IMR-90 (cell line): ENCODE results near the gene FGF3.

ENCODE experiments used
- BHLHE40 ChIP-seq: fragments of 150-350 bp; IDR thresholded peaks from 2 replicates; pipeline ENCODE4 v1.6.1; 2016; ENCODE audit warnings: mild to moderate bottlenecking, low read depth, low read length
- CTCF ChIP-seq: conservative IDR thresholded peaks from 2 replicates; pipeline ENCODE4 v1.5.1; 2012; ENCODE audit warnings: mild to moderate bottlenecking, low read depth, low read length, improper control_type of control experiment
- MAZ ChIP-seq: IDR thresholded peaks from 2 replicates; pipeline ENCODE4 v1.6.1; 2012; ENCODE audit warnings: low read depth, mild to moderate bottlenecking, low read length, improper control_type of control experiment, moderate library complexity, borderline replicate concordance
- POLR2A ChIP-seq: IDR thresholded peaks from 2 replicates; pipeline ENCODE4 v1.6.1; 2012; ENCODE audit warnings: mild to moderate bottlenecking, low read depth, low read length
- RAD21 ChIP-seq: IDR thresholded peaks from 2 replicates; pipeline ENCODE4 v1.6.1; 2012; ENCODE audit warnings: low read length, improper control_type of control experiment
- RCOR1 ChIP-seq: IDR thresholded peaks from 2 replicates; pipeline ENCODE4 v1.6.1; 2012; ENCODE audit warnings: mild to moderate bottlenecking, low read length, improper control_type of control experiment; ENCODE audit not compliant: insufficient replicate concordance
- RFX5 ChIP-seq: IDR thresholded peaks from 2 replicates; pipeline ENCODE4 v1.8.0; 2012; ENCODE audit warnings: low read depth, mild to moderate bottlenecking, low read length, moderate library complexity
- SMC3 ChIP-seq: fragments of 150-350 bp; IDR thresholded peaks from 2 replicates; pipeline ENCODE4 v1.6.1; 2016; ENCODE audit warnings: low read depth, mild to moderate bottlenecking, antibody characterized with exemption, low read length, moderate library complexity
- USF2 ChIP-seq: fragments of 150-350 bp; IDR thresholded peaks from 2 replicates; pipeline ENCODE4 v1.6.1; 2017; ENCODE audit warnings: mild to moderate bottlenecking, antibody characterized with exemption, low read length, low read depth

GRCh38 chr11:69865707-69866106 lies 46.5 kb upstream of the FGF3 start:
- TF ChIP-seq CTCF (no peak), RFX5 (no peak), USF2 (no peak), MAZ (no peak), RCOR1 (no peak), SMC3 (no peak), RAD21 (no peak), BHLHE40 (no peak), POLR2A (no peak)
